ENCODE data around the gene GPC6. TPM values are rescaled to one million over a fixed set of nuclear protein-coding genes. Genes with fewer than 3 reads are reported as not detected.

The GPC6 gene
- total RNA-seq, 1 donor from 2014 or later = 42.9 TPM

DNA sequence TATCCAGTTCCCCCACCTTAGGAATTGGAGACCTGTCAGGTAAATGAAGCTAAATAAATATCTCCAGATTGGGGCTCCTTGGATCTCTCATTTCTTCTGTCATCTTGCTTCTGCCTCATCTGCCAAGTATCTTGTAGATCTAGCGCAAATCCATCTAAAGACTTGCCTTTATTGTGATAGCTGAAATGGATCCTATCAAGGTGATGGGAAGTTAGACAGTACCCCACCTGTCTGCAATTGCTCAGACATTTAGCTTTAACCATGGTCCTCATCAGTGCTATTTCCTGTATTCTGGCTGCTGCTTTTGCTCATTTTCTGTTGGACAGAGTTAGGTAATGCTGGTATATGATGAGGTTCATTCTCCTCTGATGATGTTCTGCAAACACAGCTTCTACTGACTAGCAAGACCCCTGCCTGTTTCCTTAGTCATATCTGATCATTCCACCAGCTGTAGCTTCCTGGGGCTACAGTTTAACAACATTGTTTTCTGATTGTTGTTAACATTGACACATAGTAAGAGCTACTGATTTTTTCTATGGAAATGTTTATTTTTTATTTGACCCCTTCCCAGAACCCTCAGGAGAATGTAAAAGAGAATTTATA is 912.9 kb downstream of the GPC6 start:
- H3K27me3 Mint-ChIP-seq (ENCODE audit: insufficient read depth, low read depth) = no peaks in the 10 kb centered on the region
- peaks cover 3% of the 10 kb centered on the region for H3K4me1 Mint-ChIP-seq
- H3K27me3 ChIP-seq = peaks cover 40% of the 10 kb centered on the region
- no peak overlapping the region for H3K27ac Mint-ChIP-seq
- no peak overlapping the region for H3K9ac ChIP-seq
- H3K9me3 Mint-ChIP-seq = no peaks in the 10 kb centered on the region
- H3K4me3 Mint-ChIP-seq = no peak overlapping the region
- H2AFZ ChIP-seq (replicated peaks) = no peak overlapping the region
- H3K4me2 ChIP-seq = no peak overlapping the region
- H4K20me1 ChIP-seq (ENCODE audit: low read depth) = no peaks in the 10 kb centered on the region
- no peak overlapping the region for H3K4me3 ChIP-seq
- H3F3A ChIP-seq (ENCODE audit: low read depth) = no peaks in the 10 kb centered on the region
- peaks cover 7% of the 10 kb centered on the region for H3K4me1 ChIP-seq
- H3K9me3 ChIP-seq (ENCODE audit: low read depth) = no peaks in the 10 kb centered on the region
- H3K79me2 ChIP-seq (ENCODE audit: low read depth) = no peaks in the 10 kb centered on the region
- TF ChIP-seq, protein P1, sequence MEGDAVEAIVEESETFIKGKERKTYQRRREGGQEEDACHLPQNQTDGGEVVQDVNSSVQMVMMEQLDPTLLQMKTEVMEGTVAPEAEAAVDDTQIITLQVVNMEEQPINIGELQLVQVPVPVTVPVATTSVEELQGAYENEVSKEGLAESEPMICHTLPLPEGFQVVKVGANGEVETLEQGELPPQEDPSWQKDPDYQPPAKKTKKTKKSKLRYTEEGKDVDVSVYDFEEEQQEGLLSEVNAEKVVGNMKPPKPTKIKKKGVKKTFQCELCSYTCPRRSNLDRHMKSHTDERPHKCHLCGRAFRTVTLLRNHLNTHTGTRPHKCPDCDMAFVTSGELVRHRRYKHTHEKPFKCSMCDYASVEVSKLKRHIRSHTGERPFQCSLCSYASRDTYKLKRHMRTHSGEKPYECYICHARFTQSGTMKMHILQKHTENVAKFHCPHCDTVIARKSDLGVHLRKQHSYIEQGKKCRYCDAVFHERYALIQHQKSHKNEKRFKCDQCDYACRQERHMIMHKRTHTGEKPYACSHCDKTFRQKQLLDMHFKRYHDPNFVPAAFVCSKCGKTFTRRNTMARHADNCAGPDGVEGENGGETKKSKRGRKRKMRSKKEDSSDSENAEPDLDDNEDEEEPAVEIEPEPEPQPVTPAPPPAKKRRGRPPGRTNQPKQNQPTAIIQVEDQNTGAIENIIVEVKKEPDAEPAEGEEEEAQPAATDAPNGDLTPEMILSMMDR (IDR thresholded peaks at IDR 0.05) = no peak
- no peak for TF ChIP-seq EZH2phosphoT487 (IDR thresholded peaks at IDR 0.05)
- TF ChIP-seq EZH2 (IDR thresholded peaks at IDR 0.05) = no peak
- DNase-seq (ENCODE audit: low spot score) = no peak
- no peak overlapping the region for H3K27ac ChIP-seq
- H3K36me3 Mint-ChIP-seq = no peaks in the 10 kb centered on the region
- no peaks in the 10 kb centered on the region for H3K36me3 ChIP-seq

DNA sequence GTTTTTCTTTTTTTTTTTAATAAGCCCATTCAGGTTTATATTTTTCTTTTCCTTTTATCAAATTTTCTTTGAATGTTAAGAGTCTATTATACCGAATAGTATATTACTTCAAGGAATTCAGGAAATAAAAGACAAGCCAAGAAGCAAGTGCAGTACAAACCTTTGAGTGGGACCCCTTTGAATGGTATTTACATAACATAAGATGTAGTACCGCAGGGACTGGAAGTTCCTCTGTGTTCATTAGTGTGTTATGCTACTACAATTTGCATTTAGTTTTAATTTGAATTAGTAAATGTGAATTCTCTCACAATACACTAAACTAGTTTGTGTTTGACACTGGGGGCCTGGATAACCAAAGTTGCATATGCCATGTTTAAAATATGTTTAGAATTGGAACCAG is 913.4 kb downstream of the GPC6 start:
- H3K4me1 Mint-ChIP-seq = peaks cover 3% of the 10 kb centered on the region
- Histone ChIP-seq H3K36me3 (no peaks in the 10 kb centered on the region), H3K27me3 (peaks cover 45% of the 10 kb centered on the region), H4K20me1 (ENCODE audit: low read depth) (no peaks in the 10 kb centered on the region), H3F3A (ENCODE audit: low read depth) (no peaks in the 10 kb centered on the region), H3K9ac (no peak overlapping the region), H3K4me3 (no peak overlapping the region), H3K79me2 (ENCODE audit: low read depth) (no peaks in the 10 kb centered on the region), H2AFZ (replicated peaks) (no peak overlapping the region), H3K4me2 (no peak overlapping the region), H3K9me3 (ENCODE audit: low read depth) (no peaks in the 10 kb centered on the region), H3K4me1 (peaks cover 7% of the 10 kb centered on the region), H3K27ac (no peak overlapping the region)
- TF ChIP-seq EZH2phosphoT487 (IDR thresholded peaks at IDR 0.05) (no peak), EZH2 (IDR thresholded peaks at IDR 0.05) (no peak)
- TF ChIP-seq, protein P1 (IDR thresholded peaks at IDR 0.05) = no peak
- H3K36me3 Mint-ChIP-seq = no peaks in the 10 kb centered on the region
- H3K27ac Mint-ChIP-seq = no peak overlapping the region
- no peaks in the 10 kb centered on the region for H3K9me3 Mint-ChIP-seq
- no peaks in the 10 kb centered on the region for H3K27me3 Mint-ChIP-seq (ENCODE audit: insufficient read depth, low read depth)
- no peak for DNase-seq (ENCODE audit: low spot score)
- H3K4me3 Mint-ChIP-seq = no peak overlapping the region

DNA sequence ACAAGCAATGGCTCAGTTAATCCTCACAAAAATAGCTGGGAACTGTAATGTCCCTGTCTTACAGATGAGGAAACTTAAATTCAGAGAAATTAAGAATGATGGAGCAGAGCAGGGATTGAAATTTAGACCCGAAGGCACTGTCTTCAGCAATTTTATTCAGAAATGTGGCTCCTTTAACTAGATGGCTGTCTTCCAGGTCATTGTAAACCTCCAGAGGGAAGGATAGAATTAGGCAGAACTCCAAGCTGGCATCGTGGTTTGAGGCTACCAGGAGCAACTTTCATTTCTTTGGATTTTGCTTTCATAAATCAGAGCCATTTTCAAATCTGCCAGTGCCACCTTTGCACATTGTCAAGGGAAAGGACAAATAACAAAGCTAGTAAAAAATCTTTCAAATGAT is 913.9 kb downstream of the GPC6 start:
- H3K27ac Mint-ChIP-seq = no peak overlapping the region
- Histone ChIP-seq H3K4me1 (peaks cover 7% of the 10 kb centered on the region), H3K36me3 (no peaks in the 10 kb centered on the region), H3K4me2 (no peak overlapping the region), H3K9ac (no peak overlapping the region), H4K20me1 (ENCODE audit: low read depth) (no peaks in the 10 kb centered on the region), H2AFZ (replicated peaks) (no peak overlapping the region), H3K27me3 (peaks cover 50% of the 10 kb centered on the region), H3K9me3 (ENCODE audit: low read depth) (no peaks in the 10 kb centered on the region), H3F3A (ENCODE audit: low read depth) (no peaks in the 10 kb centered on the region), H3K4me3 (no peak overlapping the region), H3K27ac (no peak overlapping the region), H3K79me2 (ENCODE audit: low read depth) (no peaks in the 10 kb centered on the region)
- no peak overlapping the region for H3K4me3 Mint-ChIP-seq
- peaks cover 3% of the 10 kb centered on the region for H3K4me1 Mint-ChIP-seq
- H3K9me3 Mint-ChIP-seq = no peaks in the 10 kb centered on the region
- no peak for DNase-seq (ENCODE audit: low spot score)
- TF ChIP-seq, protein P1 (IDR thresholded peaks at IDR 0.05) = no peak
- TF ChIP-seq EZH2 (IDR thresholded peaks at IDR 0.05) (no peak), EZH2phosphoT487 (IDR thresholded peaks at IDR 0.05) (no peak)
- no peaks in the 10 kb centered on the region for H3K36me3 Mint-ChIP-seq
- no peaks in the 10 kb centered on the region for H3K27me3 Mint-ChIP-seq (ENCODE audit: insufficient read depth, low read depth)

All from neural progenitor cell (in vitro differentiated cells).